CD4-positive, alpha-beta T cell (primary cell): ENCODE results near the gene USP9X. TPM values are rescaled to one million over a fixed set of nuclear protein-coding genes. Genes with fewer than 3 reads are reported as not detected.
"Not testable (repeated sequence)": the region's sequence is repeated elsewhere in the genome, so short reads cannot be mapped to it uniquely, and the experiment has no call there.

Experiments
- ATAC-seq: fragments of 200-7000 bp; cut with Tn5 transposase; one replicate; pipeline ENCODE4 v1.10.0; 2022; ENCODE audit warnings: mild to moderate bottlenecking; ENCODE audit not compliant: poor library complexity
- CTCF ChIA-PET: fragments of 350-600 bp; sonication (Branson Sonifier 250); formaldehyde crosslinking; loops from one replicate; lab custom pipeline; 2021; ENCODE audit warnings: antibody characterized with exemption, inconsistent platforms; lab: Charles Lee
- POLR2A ChIA-PET: fragments of 350-600 bp; sonication (Branson Sonifier 250); formaldehyde crosslinking; loops from one replicate; lab custom pipeline; 2021; ENCODE audit warnings: antibody characterized with exemption, inconsistent platforms; lab: Charles Lee
- DNase-seq, 14 experiments: peaks; one replicate each; pipeline ENCODE4 v3.0.0-alpha.2; 2013 to 2020; ENCODE audit warnings: mixed read lengths in 2 of 14
- H3K27ac ChIP-seq, 2 donors: one replicate each; pipeline versions ENCODE4 v1.5.1 to v1.7.0; 2013; ENCODE audit warnings: low read length in 2 of 2, low read depth in 1 of 2, mild to moderate bottlenecking in 1 of 2
- H3K27me3 ChIP-seq, 2 experiments: 1 replicate in 1 of 2; 2 replicates in 1 of 2; pipeline versions ENCODE4 v1.6.1 to v1.7.0; 2013; ENCODE audit warnings: low read length in 2 of 2, control low read depth in 1 of 2, mild to moderate bottlenecking in 1 of 2, moderate library complexity in 1 of 2; ENCODE audit not compliant: insufficient read depth in 2 of 2, control insufficient read depth in 1 of 2
- H3K36me3 ChIP-seq: one replicate; pipeline ENCODE4 v1.6.1; 2013; ENCODE audit warnings: low read length, control low read depth; ENCODE audit not compliant: insufficient read depth
- H3K4me1 ChIP-seq: one replicate; pipeline ENCODE4 v1.6.1; 2013; ENCODE audit warnings: low read length, control low read depth; ENCODE audit not compliant: insufficient read depth
- H3K4me3 ChIP-seq: one replicate; pipeline ENCODE4 v1.5.1; 2013; ENCODE audit warnings: mild to moderate bottlenecking, low read length, moderate library complexity
- H3K9me3 ChIP-seq, 2 experiments: 1 replicate in 1 of 2; 2 replicates in 1 of 2; pipeline versions ENCODE4 v1.6.1 to v1.7.0; 2013; ENCODE audit warnings: low read length in 2 of 2, mild to moderate bottlenecking in 2 of 2, control low read depth in 1 of 2, moderate library complexity in 1 of 2; ENCODE audit not compliant: control insufficient read depth in 1 of 2, insufficient read depth in 1 of 2
- H3K27ac Mint-ChIP-seq: one replicate; pipeline ENCODE4 v1.8.0; 2020; ENCODE audit warnings: mixed read lengths
- H3K27me3 Mint-ChIP-seq: one replicate; pipeline ENCODE4 v1.8.0; 2021; ENCODE audit warnings: mixed read lengths
- H3K36me3 Mint-ChIP-seq: one replicate; pipeline ENCODE4 v1.8.0; 2021; ENCODE audit warnings: low read depth, mixed read lengths
- H3K4me1 Mint-ChIP-seq: one replicate; pipeline ENCODE4 v1.8.0; 2021; ENCODE audit warnings: low read depth, mixed read lengths
- H3K4me3 Mint-ChIP-seq: one replicate; pipeline ENCODE4 v1.8.0; 2020; ENCODE audit warnings: mild to moderate bottlenecking, mixed read lengths
- H3K9me3 Mint-ChIP-seq: one replicate; pipeline ENCODE4 v1.8.0; 2020; ENCODE audit warnings: mixed read lengths
- intact Hi-C, 2 experiments: fragments of 100-400 bp; cut with DNase I in 1 of 2; cut with micrococcal nuclease in 1 of 2; formaldehyde crosslinking; loops; one replicate each; pipeline versions ENCODE4 v1.15.1 to v1.9.0; 2023 to 2025; cut with DNase I, micrococcal nuclease
- total RNA-seq, 174 experiments: library from RNA in 2 of 174; stranded (reverse) in 2 of 174; gene quantifications; one replicate each; pipeline ENCODE4 v1.2.3 and lab custom pipeline; 2021 to 2026
- TF ChIP-seq, protein P1 (sequence below): fragments of 200-600 bp; IDR thresholded peaks from one replicate; pipeline ENCODE4 v1.8.0; 2022; ENCODE audit warnings: antibody characterized with exemption, mild to moderate bottlenecking

USP9X gene
- total RNA-seq, 2 experiments from 2014 or later: 70.4 to 74.8 TPM

DNA sequence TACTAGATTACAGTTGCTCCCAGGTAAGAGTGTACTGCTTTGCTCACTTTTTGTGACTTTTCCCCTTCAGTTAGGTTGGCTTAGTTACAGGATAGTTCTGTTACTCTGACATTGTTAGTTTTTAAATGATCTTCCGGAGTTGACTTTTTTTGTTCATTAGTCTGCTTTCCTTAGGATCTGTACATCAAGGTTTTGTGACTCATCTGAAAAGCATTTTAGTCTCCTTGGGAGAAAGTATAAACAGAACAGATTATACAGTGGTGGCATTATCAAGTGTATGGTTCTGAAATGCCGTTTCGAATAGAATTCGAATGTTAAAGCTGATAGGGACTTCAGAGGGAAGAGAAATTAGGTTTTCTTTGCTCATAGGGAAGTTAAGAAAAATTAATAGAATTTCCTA is 63.3 kb downstream of the USP9X start:
- H3K4me1 Mint-ChIP-seq: peaks cover 5% of the 10 kb centered on the region
- Histone ChIP-seq H3K27ac (no peak overlapping the region), H3K36me3 (peaks cover 63% of the 10 kb centered on the region), H3K9me3 (no peaks in the 10 kb centered on the region), H3K4me3 (no peak overlapping the region), H3K4me1 (no peaks in the 10 kb centered on the region), H3K27me3 (no peaks in the 10 kb centered on the region)
- POLR2A ChIA-PET: no interaction called here
- no peaks in the 10 kb centered on the region for H3K9me3 Mint-ChIP-seq
- TF ChIP-seq, protein P1, sequence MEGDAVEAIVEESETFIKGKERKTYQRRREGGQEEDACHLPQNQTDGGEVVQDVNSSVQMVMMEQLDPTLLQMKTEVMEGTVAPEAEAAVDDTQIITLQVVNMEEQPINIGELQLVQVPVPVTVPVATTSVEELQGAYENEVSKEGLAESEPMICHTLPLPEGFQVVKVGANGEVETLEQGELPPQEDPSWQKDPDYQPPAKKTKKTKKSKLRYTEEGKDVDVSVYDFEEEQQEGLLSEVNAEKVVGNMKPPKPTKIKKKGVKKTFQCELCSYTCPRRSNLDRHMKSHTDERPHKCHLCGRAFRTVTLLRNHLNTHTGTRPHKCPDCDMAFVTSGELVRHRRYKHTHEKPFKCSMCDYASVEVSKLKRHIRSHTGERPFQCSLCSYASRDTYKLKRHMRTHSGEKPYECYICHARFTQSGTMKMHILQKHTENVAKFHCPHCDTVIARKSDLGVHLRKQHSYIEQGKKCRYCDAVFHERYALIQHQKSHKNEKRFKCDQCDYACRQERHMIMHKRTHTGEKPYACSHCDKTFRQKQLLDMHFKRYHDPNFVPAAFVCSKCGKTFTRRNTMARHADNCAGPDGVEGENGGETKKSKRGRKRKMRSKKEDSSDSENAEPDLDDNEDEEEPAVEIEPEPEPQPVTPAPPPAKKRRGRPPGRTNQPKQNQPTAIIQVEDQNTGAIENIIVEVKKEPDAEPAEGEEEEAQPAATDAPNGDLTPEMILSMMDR: no peak
- no peak for DNase-seq
- CTCF ChIA-PET: no interaction called here
- ATAC-seq: no peak
- intact Hi-C loops: no loop called here
- H3K36me3 Mint-ChIP-seq: peaks cover 80% of the 10 kb centered on the region
- H3K27me3 Mint-ChIP-seq: no peaks in the 10 kb centered on the region
- no peak overlapping the region for H3K27ac Mint-ChIP-seq
- no peak overlapping the region for H3K4me3 Mint-ChIP-seq

DNA sequence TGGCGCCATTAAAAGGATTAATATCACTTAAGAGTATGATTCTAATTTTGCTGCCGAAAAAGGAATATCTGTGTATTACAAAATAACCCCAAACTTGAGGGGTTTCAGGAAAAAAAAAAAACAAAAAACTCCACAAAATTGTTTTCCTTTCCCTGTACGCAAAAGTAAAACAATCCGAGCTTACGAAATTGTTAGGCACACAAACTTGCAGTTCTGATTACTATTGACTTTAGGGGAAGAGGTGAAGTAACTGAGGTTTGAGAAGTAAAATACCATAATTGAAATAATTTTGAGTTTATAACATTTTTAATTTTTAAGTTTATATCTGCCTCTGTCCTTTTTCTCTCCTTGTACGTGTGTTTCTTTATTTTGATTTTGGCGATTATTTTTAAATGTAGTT is 64.8 kb downstream of the USP9X start:
- Mint-ChIP-seq H3K36me3 (peaks cover 83% of the 10 kb centered on the region), H3K9me3 (no peaks in the 10 kb centered on the region), H3K27me3 (no peaks in the 10 kb centered on the region), H3K27ac (no peak overlapping the region), H3K4me1 (peaks cover 5% of the 10 kb centered on the region), H3K4me3 (no peak overlapping the region)
- Histone ChIP-seq H3K36me3 (peaks cover 63% of the 10 kb centered on the region), H3K9me3 (no peaks in the 10 kb centered on the region), H3K27ac (no peak overlapping the region), H3K4me3 (no peak overlapping the region), H3K4me1 (no peaks in the 10 kb centered on the region), H3K27me3 (no peaks in the 10 kb centered on the region)
- CTCF ChIA-PET: no interaction called here
- no peak for DNase-seq
- TF ChIP-seq, protein P1: no peak
- ATAC-seq: no peak
- POLR2A ChIA-PET: no interaction called here
- intact Hi-C loops: no loop called here

DNA sequence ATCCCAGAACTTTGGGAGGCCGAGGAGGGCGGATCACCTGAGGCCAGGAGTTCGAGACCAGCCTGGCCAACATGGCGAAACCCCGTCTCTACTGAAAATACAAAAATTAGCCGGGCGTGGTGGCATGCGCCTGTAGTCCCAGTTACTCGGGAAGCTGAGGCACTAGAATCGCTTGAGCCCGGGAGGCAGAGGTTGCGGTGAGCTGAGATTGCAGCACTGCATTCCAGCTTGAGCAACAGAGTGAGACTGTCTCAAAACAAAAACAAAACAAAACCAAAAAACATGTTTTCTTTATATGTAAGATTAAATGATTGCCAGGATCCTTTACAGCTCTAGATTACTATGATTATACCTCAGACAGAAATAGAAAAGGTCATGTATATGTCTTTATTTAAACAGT is 66.5 kb downstream of the USP9X start:
- H3K9me3 Mint-ChIP-seq, H3K27ac ChIP-seq, H3K9me3 ChIP-seq, CTCF ChIA-PET, H3K27me3 Mint-ChIP-seq, H3K4me1 ChIP-seq, DNase-seq, H3K27ac Mint-ChIP-seq, POLR2A ChIA-PET, ATAC-seq, H3K27me3 ChIP-seq, intact Hi-C loops, H3K4me3 Mint-ChIP-seq, H3K4me3 ChIP-seq, H3K4me1 Mint-ChIP-seq: not testable (repeated sequence)
- peaks cover 77% of the 10 kb centered on the region for H3K36me3 Mint-ChIP-seq
- peaks cover 73% of the 10 kb centered on the region for H3K36me3 ChIP-seq

- ATAC-seq: no peak
- TF ChIP-seq, protein P1: no peak
- Mint-ChIP-seq H3K27ac (no peak overlapping the region), H3K36me3 (peaks cover 77% of the 10 kb centered on the region), H3K4me3 (no peak overlapping the region), H3K9me3 (no peaks in the 10 kb centered on the region), H3K27me3 (no peaks in the 10 kb centered on the region), H3K4me1 (no peaks in the 10 kb centered on the region)
- POLR2A ChIA-PET: no interaction called here
- Histone ChIP-seq H3K27ac (no peak overlapping the region), H3K4me1 (no peaks in the 10 kb centered on the region), H3K36me3 (peaks cover 78% of the 10 kb centered on the region), H3K27me3 (no peaks in the 10 kb centered on the region), H3K9me3 (no peaks in the 10 kb centered on the region), H3K4me3 (no peak overlapping the region)
- CTCF ChIA-PET: no interaction called here
- intact Hi-C loops: no loop called here
- DNase-seq: no peak
These were observed 67.0 kb downstream of the USP9X start for GRCh38 chrX:41152221-41152620.
